ENCODE data around the gene NPDC1.

DNA sequence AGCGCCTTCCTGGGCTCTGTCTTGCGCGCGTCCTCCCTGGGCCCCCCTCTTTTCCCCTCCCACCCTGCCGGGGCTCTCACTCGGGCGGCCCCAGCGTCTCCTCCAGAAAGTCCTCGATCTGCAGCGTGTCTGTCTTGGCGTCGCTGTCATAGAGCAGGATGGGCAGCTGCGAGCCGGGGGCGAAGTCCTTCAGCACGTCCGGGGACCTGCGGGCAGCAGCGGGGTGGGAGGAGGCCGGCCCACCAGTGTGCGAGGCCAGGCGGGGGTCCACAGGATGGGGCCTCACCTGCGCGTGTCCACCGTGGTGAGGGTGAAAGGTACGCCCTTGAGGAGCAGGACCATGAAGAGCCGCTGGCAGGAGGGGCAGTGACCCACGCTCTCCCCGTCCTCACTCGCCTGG lies 50.6 kb downstream of the NPDC1 start:
- TF ChIP-seq, protein P1, sequence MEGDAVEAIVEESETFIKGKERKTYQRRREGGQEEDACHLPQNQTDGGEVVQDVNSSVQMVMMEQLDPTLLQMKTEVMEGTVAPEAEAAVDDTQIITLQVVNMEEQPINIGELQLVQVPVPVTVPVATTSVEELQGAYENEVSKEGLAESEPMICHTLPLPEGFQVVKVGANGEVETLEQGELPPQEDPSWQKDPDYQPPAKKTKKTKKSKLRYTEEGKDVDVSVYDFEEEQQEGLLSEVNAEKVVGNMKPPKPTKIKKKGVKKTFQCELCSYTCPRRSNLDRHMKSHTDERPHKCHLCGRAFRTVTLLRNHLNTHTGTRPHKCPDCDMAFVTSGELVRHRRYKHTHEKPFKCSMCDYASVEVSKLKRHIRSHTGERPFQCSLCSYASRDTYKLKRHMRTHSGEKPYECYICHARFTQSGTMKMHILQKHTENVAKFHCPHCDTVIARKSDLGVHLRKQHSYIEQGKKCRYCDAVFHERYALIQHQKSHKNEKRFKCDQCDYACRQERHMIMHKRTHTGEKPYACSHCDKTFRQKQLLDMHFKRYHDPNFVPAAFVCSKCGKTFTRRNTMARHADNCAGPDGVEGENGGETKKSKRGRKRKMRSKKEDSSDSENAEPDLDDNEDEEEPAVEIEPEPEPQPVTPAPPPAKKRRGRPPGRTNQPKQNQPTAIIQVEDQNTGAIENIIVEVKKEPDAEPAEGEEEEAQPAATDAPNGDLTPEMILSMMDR (IDR thresholded peaks at IDR 0.05; ENCODE audit: low read depth, low read length): no peak
- no peak for TF ChIP-seq EZH2phosphoT487 (IDR thresholded peaks at IDR 0.05; ENCODE audit: low read depth)
